GM18502 (cell line): Measurements from ENCODE around the gene VSTM2L.

Experiments used
- ATAC-seq: cut with Tn5 transposase; IDR thresholded peaks from one replicate; pipeline ENCODE4 v1.9.1; 2021; ENCODE audit warnings: mild to moderate bottlenecking; ENCODE audit not compliant: unreplicated experiment, poor library complexity

Gene VSTM2L

GRCh38 chr20:37915434-37915787, 12.5 kb downstream of the VSTM2L start:
- no peak for ATAC-seq

- no peak for ATAC-seq
Measured at GRCh38 chr20:37915800-37916570, 13.1 kb downstream of the VSTM2L start.

- ATAC-seq = no peak
Measured at GRCh38 chr20:37917461-37917860, 14.5 kb downstream of the VSTM2L start.

GRCh38 chr20:37918035-37918434, 15.1 kb downstream of the VSTM2L start:
- ATAC-seq = no peak

GRCh38 chr20:37919389-37920040, 16.6 kb downstream of the VSTM2L start:
- no peak for ATAC-seq

GRCh38 chr20:37920270-37920669, 17.3 kb downstream of the VSTM2L start:
- no peak for ATAC-seq

- no peak for ATAC-seq
Measured at GRCh38 chr20:37920679-37921322, 17.9 kb downstream of the VSTM2L start.

GRCh38 chr20:37921341-37921929, 18.5 kb downstream of the VSTM2L start:
- peak; percentile 73 for ATAC-seq

- peak; percentile 69 for ATAC-seq
Measured at GRCh38 chr20:37922016-37922415, 19.1 kb downstream of the VSTM2L start.

- no peak for ATAC-seq
Measured at GRCh38 chr20:37925265-37926165, 22.6 kb downstream of the VSTM2L start.

- ATAC-seq = no peak
Measured at GRCh38 chr20:37926612-37927011, 23.7 kb downstream of the VSTM2L start.

- ATAC-seq = no peak
Measured at GRCh38 chr20:37927410-37928095, 24.6 kb downstream of the VSTM2L start.

GRCh38 chr20:37928996-37929682, 26.2 kb downstream of the VSTM2L start:
- ATAC-seq = no peak

GRCh38 chr20:37929683-37930014, 26.7 kb downstream of the VSTM2L start:
- ATAC-seq = no peak

GRCh38 chr20:37931153-37931922, 28.4 kb downstream of the VSTM2L start:
- ATAC-seq = no peak

- no peak for ATAC-seq
Measured at GRCh38 chr20:37932074-37932473, 29.1 kb downstream of the VSTM2L start.

- no peak for ATAC-seq
Measured at GRCh38 chr20:37932919-37933318, 30.0 kb downstream of the VSTM2L start.
